IMR-90 (cell line): ENCODE results near the gene ESR1.

Experiments used
- BHLHE40 ChIP-seq: fragments of 150-350 bp; IDR thresholded peaks from 2 replicates; pipeline ENCODE4 v1.6.1; 2016; ENCODE audit warnings: mild to moderate bottlenecking, low read depth, low read length
- CEBPB ChIP-seq: IDR thresholded peaks from 2 replicates; pipeline ENCODE4 v1.6.1; 2012; ENCODE audit warnings: low read depth, low read length, improper control_type of control experiment
- CHD1 ChIP-seq: IDR thresholded peaks from 2 replicates; pipeline ENCODE4 v1.6.1; 2012; ENCODE audit warnings: low read depth, low read length, improper control_type of control experiment
- CTCF ChIP-seq: conservative IDR thresholded peaks from 2 replicates; pipeline ENCODE4 v1.5.1; 2012; ENCODE audit warnings: mild to moderate bottlenecking, low read depth, low read length, improper control_type of control experiment
- ELK1 ChIP-seq: fragments of 150-350 bp; IDR thresholded peaks from 2 replicates; pipeline ENCODE4 v1.6.1; 2016; ENCODE audit warnings: low read depth, mild to moderate bottlenecking, low read length, moderate library complexity, borderline replicate concordance
- MAFK ChIP-seq: IDR thresholded peaks from 2 replicates; pipeline ENCODE4 v1.6.1; 2012; ENCODE audit warnings: low read depth, low read length, improper control_type of control experiment
- MAZ ChIP-seq: IDR thresholded peaks from 2 replicates; pipeline ENCODE4 v1.6.1; 2012; ENCODE audit warnings: low read depth, mild to moderate bottlenecking, low read length, improper control_type of control experiment, moderate library complexity, borderline replicate concordance
- MXI1 ChIP-seq: IDR thresholded peaks from 2 replicates; pipeline ENCODE4 v1.6.1; 2012; ENCODE audit warnings: low read depth, mild to moderate bottlenecking, low read length, moderate library complexity, borderline replicate concordance
- NFE2L2 ChIP-seq: fragments of 150-350 bp; IDR thresholded peaks from 2 replicates; pipeline ENCODE4 v1.6.1; 2016; ENCODE audit warnings: low read depth, mild to moderate bottlenecking, low read length
- POLR2A ChIP-seq: IDR thresholded peaks from 2 replicates; pipeline ENCODE4 v1.6.1; 2012; ENCODE audit warnings: mild to moderate bottlenecking, low read depth, low read length
- RAD21 ChIP-seq: IDR thresholded peaks from 2 replicates; pipeline ENCODE4 v1.6.1; 2012; ENCODE audit warnings: low read length, improper control_type of control experiment
- RCOR1 ChIP-seq: IDR thresholded peaks from 2 replicates; pipeline ENCODE4 v1.6.1; 2012; ENCODE audit warnings: mild to moderate bottlenecking, low read length, improper control_type of control experiment; ENCODE audit not compliant: insufficient replicate concordance
- RFX5 ChIP-seq: IDR thresholded peaks from 2 replicates; pipeline ENCODE4 v1.8.0; 2012; ENCODE audit warnings: low read depth, mild to moderate bottlenecking, low read length, moderate library complexity
- SMC3 ChIP-seq: fragments of 150-350 bp; IDR thresholded peaks from 2 replicates; pipeline ENCODE4 v1.6.1; 2016; ENCODE audit warnings: low read depth, mild to moderate bottlenecking, antibody characterized with exemption, low read length, moderate library complexity

GRCh38 chr6:151784441-151785214, 22.9 kb upstream of the ESR1 start:
- no peak for TF ChIP-seq CTCF
- no peak for TF ChIP-seq POLR2A
- TF ChIP-seq MXI1, result no peak
- no peak for TF ChIP-seq MAFK
- TF ChIP-seq SMC3, result no peak
- no peak for TF ChIP-seq RFX5
- no peak for TF ChIP-seq BHLHE40
- no peak for TF ChIP-seq ELK1
- TF ChIP-seq NFE2L2, result no peak
- no peak for TF ChIP-seq MAZ
- TF ChIP-seq RCOR1, result no peak
- no peak for TF ChIP-seq CEBPB
- no peak for TF ChIP-seq RAD21
- TF ChIP-seq CHD1, result no peak
